ENCODE results near the gene DICER1. TPM values are rescaled to one million over a fixed set of nuclear protein-coding genes. Genes with fewer than 3 reads are reported as not detected.
A peak's percentile ranks its signal among the peaks of the same experiment; 100 is the strongest.

DICER1 gene
- total and polyA plus RNA-seq, 9 of the 15 experiments (the other 6 are each of a cell fraction or from before 2014, with no cell fraction given), result 2.5 to 23.2 (median 12.4) TPM

GRCh38 chr14:95185033-95185766, 27.9 kb upstream of the DICER1 start:
- Histone ChIP-seq H3K27ac (ENCODE audit: extremely low read depth, low read depth, low read length) (no peak overlapping the region), H3K4me2 (ENCODE audit: insufficient read depth, low read length) (peak overlapping the region; percentile 41; the same call in 1 of the 2 replicates), H3K27me3 (ENCODE audit: control insufficient read depth in 2 of 2, insufficient read depth in 2 of 2, low read length in 2 of 2) (peaks cover 4 to 16% of the 10 kb centered on the region in 2 experiments; a peak in 2 of 5 replicates), H3K9me3 (replicated peaks; ENCODE audit: control insufficient read depth, insufficient read depth, low read depth, low read length) (no peaks in the 10 kb centered on the region), H3K79me2 (ENCODE audit: control insufficient read depth, insufficient read depth, low read length) (no peaks in the 10 kb centered on the region), H3K36me3 (ENCODE audit: control insufficient read depth, insufficient read depth, low read length) (no peaks in the 10 kb centered on the region), H3K9me1 (ENCODE audit: control insufficient read depth, insufficient read depth, low read length) (no peaks in the 10 kb centered on the region), H3K4me3 (no peak overlapping the region), H3K9ac (ENCODE audit: insufficient read depth in 1 of 2, low read depth in 2 of 2, low read length in 2 of 2) (no peak overlapping the region), H3K4me1 (replicated peaks in 1 of 2; ENCODE audit: control insufficient read depth in 2 of 2, insufficient read depth in 2 of 2, low read length in 2 of 2) (peaks cover 0 to 14% of the 10 kb centered on the region in 2 experiments; a peak in 3 of 5 replicates), H2AFZ (ENCODE audit: low read depth, low read length) (no peak overlapping the region), H4K20me1 (replicated peaks; ENCODE audit: control insufficient read depth, insufficient read depth, low read length) (no peaks in the 10 kb centered on the region; the same call in 1 of the 2 replicates)
- in situ Hi-C loops (cut with MboI) (no loop called here), intact Hi-C loops (cut with micrococcal nuclease) (no loop called here)
- ChIA-PET POLR2A (interaction anchor here (0.6 to 0.9 kb wide), 6 partner anchors 8 to 480 kb away, joined by 3 to 7 read pairs (median 3); partner anchors contain the start of gene DICER1), CTCF (ENCODE audit: low intra/inter-chr PET ratio) (no interaction called here)
- no peak for FAIRE-seq
- ATAC-seq, result peak; percentile 84
- no TSS peak for BruUV-seq (replicated peaks)
- peak in 3 of 4 experiments; percentile 10 to 40 (median 34) for DNase-seq (ENCODE audit: extremely low read depth in 1 of 4, low spot score in 3 of 4)
- 4% methylated on average over 12 of the region's 12 CpGs for WGBS (ENCODE audit: insufficient coverage, low coverage, missing lambda C conversion rate)
- TF ChIP-seq, protein P1, sequence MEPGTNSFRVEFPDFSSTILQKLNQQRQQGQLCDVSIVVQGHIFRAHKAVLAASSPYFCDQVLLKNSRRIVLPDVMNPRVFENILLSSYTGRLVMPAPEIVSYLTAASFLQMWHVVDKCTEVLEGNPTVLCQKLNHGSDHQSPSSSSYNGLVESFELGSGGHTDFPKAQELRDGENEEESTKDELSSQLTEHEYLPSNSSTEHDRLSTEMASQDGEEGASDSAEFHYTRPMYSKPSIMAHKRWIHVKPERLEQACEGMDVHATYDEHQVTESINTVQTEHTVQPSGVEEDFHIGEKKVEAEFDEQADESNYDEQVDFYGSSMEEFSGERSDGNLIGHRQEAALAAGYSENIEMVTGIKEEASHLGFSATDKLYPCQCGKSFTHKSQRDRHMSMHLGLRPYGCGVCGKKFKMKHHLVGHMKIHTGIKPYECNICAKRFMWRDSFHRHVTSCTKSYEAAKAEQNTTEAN (CRISPR knock-in tag; IDR thresholded peaks at IDR 0.05), result no peak
- TF ChIP-seq, protein P2, sequence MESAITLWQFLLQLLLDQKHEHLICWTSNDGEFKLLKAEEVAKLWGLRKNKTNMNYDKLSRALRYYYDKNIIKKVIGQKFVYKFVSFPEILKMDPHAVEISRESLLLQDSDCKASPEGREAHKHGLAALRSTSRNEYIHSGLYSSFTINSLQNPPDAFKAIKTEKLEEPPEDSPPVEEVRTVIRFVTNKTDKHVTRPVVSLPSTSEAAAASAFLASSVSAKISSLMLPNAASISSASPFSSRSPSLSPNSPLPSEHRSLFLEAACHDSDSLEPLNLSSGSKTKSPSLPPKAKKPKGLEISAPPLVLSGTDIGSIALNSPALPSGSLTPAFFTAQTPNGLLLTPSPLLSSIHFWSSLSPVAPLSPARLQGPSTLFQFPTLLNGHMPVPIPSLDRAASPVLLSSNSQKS (CRISPR knock-in tag; IDR thresholded peaks at IDR 0.05), result no peak
- no peak for TF ChIP-seq ZNF197 (CRISPR knock-in tag; IDR thresholded peaks at IDR 0.05; ENCODE audit: low read depth)
- TF ChIP-seq, protein P3, sequence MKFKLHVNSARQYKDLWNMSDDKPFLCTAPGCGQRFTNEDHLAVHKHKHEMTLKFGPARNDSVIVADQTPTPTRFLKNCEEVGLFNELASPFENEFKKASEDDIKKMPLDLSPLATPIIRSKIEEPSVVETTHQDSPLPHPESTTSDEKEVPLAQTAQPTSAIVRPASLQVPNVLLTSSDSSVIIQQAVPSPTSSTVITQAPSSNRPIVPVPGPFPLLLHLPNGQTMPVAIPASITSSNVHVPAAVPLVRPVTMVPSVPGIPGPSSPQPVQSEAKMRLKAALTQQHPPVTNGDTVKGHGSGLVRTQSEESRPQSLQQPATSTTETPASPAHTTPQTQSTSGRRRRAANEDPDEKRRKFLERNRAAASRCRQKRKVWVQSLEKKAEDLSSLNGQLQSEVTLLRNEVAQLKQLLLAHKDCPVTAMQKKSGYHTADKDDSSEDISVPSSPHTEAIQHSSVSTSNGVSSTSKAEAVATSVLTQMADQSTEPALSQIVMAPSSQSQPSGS (CRISPR knock-in tag; IDR thresholded peaks at IDR 0.05), result no peak
- no peak for TF ChIP-seq ZFP30 (CRISPR knock-in tag; IDR thresholded peaks at IDR 0.05; ENCODE audit: borderline replicate concordance)
- TF ChIP-seq ZNF121 (CRISPR knock-in tag; conservative IDR thresholded peaks at IDR 0.05), result no peak
- no peak for TF ChIP-seq MTA3 (IDR thresholded peaks at IDR 0.05; ENCODE audit: borderline replicate concordance)
- no peak for TF ChIP-seq THAP7 (CRISPR knock-in tag; IDR thresholded peaks at IDR 0.05)
- no peak for TF ChIP-seq RBFOX2 (IDR thresholded peaks at IDR 0.05; ENCODE audit: low read depth, low read length)
- peak; percentile 80 to 81 for TF ChIP-seq TRIM24 (IDR thresholded peaks at IDR 0.05)
- no peak for TF ChIP-seq ZNF436 (CRISPR knock-in tag; IDR thresholded peaks at IDR 0.05)
- no peak for TF ChIP-seq BDP1 (IDR thresholded peaks at IDR 0.05; ENCODE audit: insufficient read depth, insufficient read length)
- TF ChIP-seq MLX (CRISPR knock-in tag; conservative IDR thresholded peaks at IDR 0.05), result no peak
- no peak for TF ChIP-seq CREB3 (tag; conservative IDR thresholded peaks at IDR 0.05; ENCODE audit: low read depth)
- no peak for TF ChIP-seq LCOR (CRISPR knock-in tag; IDR thresholded peaks at IDR 0.05)

All from K562 (cell line).